H1 (cell line): ENCODE measurements around the gene CDK15.

Source experiments
- ATF2 ChIP-seq: IDR thresholded peaks from 2 replicates; pipeline ENCODE4 v1.6.1; 2012; ENCODE audit warnings: low read length, inconsistent platforms
- CREB1 ChIP-seq: IDR thresholded peaks from 2 replicates; pipeline ENCODE4 v1.6.1; 2012; ENCODE audit warnings: inconsistent platforms
- EGR1 ChIP-seq: IDR thresholded peaks from 2 replicates; pipeline ENCODE4 v1.6.1; 2011; ENCODE audit warnings: low read depth, low read length, borderline replicate concordance
- GTF2F1 ChIP-seq: IDR thresholded peaks from 2 replicates; pipeline ENCODE4 v1.6.1; 2012; ENCODE audit warnings: low read depth, low read length, improper control_type of control experiment, borderline replicate concordance
- MAFK ChIP-seq: IDR thresholded peaks from 2 replicates; pipeline ENCODE4 v1.6.1; 2012; ENCODE audit warnings: low read depth, mild to moderate bottlenecking, improper control_type of control experiment, low read length
- POLR2A ChIP-seq, 2 experiments: IDR thresholded peaks; 1 replicate in 1 of 2; 2 replicates in 1 of 2; pipeline ENCODE4 v1.6.1; 2011; ENCODE audit warnings: low read depth in 2 of 2, low read length in 2 of 2, mild to moderate bottlenecking in 2 of 2; ENCODE audit errors: control extremely low read depth in 1 of 2
- POLR2AphosphoS5 ChIP-seq: IDR thresholded peaks from 2 replicates; pipeline ENCODE4 v1.6.1; 2011; ENCODE audit warnings: low read depth, low read length
- SP4 ChIP-seq: IDR thresholded peaks from 2 replicates; pipeline ENCODE4 v1.6.1; 2012; ENCODE audit warnings: low read length, inconsistent platforms
- SRF ChIP-seq: IDR thresholded peaks from 2 replicates; pipeline ENCODE4 v1.6.1; 2011; ENCODE audit warnings: mild to moderate bottlenecking, low read depth, low read length, moderate library complexity
- TF ChIP-seq, protein P1 (sequence below), 3 experiments: IDR thresholded peaks; 1 replicate in 2 of 3; 2 replicates in 1 of 3; pipeline versions ENCODE4 v1.5.1 to v1.6.1; 2011; ENCODE audit warnings: low read length in 3 of 3, mild to moderate bottlenecking in 3 of 3, inconsistent platforms in 2 of 3, low read depth in 1 of 3, moderate library complexity in 1 of 3; ENCODE audit not compliant: insufficient read depth in 1 of 3; ENCODE audit errors: control extremely low read depth in 1 of 3
- TF ChIP-seq, protein P2 (sequence below): IDR thresholded peaks from 2 replicates; pipeline ENCODE4 v1.6.1; 2011; ENCODE audit warnings: low read depth, mild to moderate bottlenecking, low read length; ENCODE audit not compliant: insufficient read depth

- no peak for TF ChIP-seq MAFK
- TF ChIP-seq, protein P1, sequence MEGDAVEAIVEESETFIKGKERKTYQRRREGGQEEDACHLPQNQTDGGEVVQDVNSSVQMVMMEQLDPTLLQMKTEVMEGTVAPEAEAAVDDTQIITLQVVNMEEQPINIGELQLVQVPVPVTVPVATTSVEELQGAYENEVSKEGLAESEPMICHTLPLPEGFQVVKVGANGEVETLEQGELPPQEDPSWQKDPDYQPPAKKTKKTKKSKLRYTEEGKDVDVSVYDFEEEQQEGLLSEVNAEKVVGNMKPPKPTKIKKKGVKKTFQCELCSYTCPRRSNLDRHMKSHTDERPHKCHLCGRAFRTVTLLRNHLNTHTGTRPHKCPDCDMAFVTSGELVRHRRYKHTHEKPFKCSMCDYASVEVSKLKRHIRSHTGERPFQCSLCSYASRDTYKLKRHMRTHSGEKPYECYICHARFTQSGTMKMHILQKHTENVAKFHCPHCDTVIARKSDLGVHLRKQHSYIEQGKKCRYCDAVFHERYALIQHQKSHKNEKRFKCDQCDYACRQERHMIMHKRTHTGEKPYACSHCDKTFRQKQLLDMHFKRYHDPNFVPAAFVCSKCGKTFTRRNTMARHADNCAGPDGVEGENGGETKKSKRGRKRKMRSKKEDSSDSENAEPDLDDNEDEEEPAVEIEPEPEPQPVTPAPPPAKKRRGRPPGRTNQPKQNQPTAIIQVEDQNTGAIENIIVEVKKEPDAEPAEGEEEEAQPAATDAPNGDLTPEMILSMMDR (IDR thresholded peaks at IDR 0.05; ENCODE audit: control extremely low read depth in 1 of 3, insufficient read depth in 1 of 3, low read depth in 1 of 3, low read length in 3 of 3) = no peak
- TF ChIP-seq SP4 = no peak
- TF ChIP-seq SRF = no peak
- no peak for TF ChIP-seq POLR2A (IDR thresholded peaks at IDR 0.05; ENCODE audit: control extremely low read depth in 1 of 2, low read depth in 2 of 2, low read length in 2 of 2)
- TF ChIP-seq CREB1 = no peak
- TF ChIP-seq, protein P2, sequence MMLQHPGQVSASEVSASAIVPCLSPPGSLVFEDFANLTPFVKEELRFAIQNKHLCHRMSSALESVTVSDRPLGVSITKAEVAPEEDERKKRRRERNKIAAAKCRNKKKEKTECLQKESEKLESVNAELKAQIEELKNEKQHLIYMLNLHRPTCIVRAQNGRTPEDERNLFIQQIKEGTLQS = no peak
- TF ChIP-seq ATF2 = no peak
- TF ChIP-seq POLR2AphosphoS5 = no peak
- TF ChIP-seq GTF2F1 = no peak
- no peak for TF ChIP-seq EGR1
Observed at GRCh38 chr2:201892516-201892915, 86.2 kb downstream of the CDK15 start.
